ENCODE data around the gene LRRC8D.

Gene LRRC8D

DNA sequence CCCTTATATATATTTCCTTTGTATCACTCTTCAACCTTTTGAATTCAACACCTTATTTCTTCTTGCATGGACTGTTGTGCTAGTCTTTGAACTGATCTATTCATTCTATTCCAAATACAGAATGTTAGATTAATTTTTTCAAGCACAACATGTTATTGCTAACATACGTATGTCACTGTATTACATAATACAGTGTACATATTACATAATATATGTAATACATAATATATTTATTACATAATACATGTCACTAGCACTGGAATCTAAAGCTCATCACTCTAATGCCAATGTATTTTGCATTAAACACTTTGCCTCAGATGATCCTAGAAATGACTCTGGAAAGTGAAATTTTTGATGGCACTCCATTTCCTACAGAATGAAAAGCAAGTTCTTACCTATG is 59.8 kb downstream of the LRRC8D start:
- no peak for DNase-seq (ENCODE audit: insufficient read length, low spot score)
- no peak for TF ChIP-seq CTCF (IDR thresholded peaks at IDR 0.05; ENCODE audit: insufficient read depth, missing control alignments)
- no peak for FAIRE-seq

GRCh38 chr1:89881415-89882058 is 60.7 kb downstream of the LRRC8D start:
- no peak for FAIRE-seq
- no peak for DNase-seq (ENCODE audit: insufficient read length, low spot score)
- no peak for TF ChIP-seq CTCF (IDR thresholded peaks at IDR 0.05; ENCODE audit: insufficient read depth, missing control alignments)

DNA sequence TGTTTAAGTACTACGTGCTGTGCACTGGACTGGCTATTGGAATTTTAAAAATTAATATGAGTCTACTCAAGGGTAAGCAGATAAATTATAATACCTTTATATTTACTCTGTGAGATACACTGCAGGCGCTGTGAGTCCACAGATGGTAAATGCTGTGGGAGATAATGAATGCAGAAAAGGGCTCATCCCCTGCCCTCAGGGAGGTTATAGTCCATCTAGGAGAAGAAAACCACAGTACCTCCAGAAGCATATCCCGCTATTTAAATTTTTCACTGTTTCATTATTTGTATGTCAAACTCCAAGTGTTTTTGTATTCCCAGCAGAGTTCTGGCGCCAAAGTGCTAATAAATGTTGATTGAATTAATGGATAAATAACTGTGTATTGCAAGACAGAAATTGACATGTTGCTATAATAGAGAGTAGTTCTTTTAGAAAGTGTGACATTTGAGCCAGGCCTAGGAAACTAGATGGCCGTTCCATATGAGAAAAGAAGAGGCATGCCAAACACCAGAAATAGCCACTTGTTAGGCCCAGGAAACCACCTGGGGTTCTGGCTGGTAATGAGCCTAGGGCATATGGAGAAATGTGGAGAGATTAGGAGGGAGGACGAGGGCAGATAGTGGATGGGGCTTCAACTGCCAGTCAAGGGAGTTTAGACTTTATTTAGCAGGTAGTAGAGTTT is 61.7 kb downstream of the LRRC8D start:
- DNase-seq (ENCODE audit: insufficient read length, low spot score) (no peak), FAIRE-seq (no peak)
- no peak for TF ChIP-seq CTCF (IDR thresholded peaks at IDR 0.05; ENCODE audit: insufficient read depth, missing control alignments)

DNA sequence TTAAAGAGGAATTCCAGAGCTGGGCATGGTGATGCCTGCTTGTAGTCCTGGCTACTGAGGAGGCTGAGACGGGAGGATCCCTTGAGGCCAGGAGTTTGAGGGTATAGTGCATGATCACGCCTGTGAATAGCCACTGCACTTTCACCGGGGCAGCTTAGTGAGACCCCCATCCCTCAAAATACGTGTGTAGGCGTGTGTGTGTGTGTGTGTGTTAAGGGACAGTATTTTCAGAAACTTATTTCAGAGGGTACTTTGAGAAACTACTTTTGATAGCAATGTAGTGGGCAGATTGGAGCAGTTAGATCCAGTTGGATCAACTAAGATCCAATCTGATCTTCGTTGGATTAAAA is 62.2 kb downstream of the LRRC8D start:
- DNase-seq (ENCODE audit: insufficient read length, low spot score) (no peak), FAIRE-seq (no peak)
- TF ChIP-seq CTCF (IDR thresholded peaks at IDR 0.05; ENCODE audit: insufficient read depth, missing control alignments): no peak

DNA sequence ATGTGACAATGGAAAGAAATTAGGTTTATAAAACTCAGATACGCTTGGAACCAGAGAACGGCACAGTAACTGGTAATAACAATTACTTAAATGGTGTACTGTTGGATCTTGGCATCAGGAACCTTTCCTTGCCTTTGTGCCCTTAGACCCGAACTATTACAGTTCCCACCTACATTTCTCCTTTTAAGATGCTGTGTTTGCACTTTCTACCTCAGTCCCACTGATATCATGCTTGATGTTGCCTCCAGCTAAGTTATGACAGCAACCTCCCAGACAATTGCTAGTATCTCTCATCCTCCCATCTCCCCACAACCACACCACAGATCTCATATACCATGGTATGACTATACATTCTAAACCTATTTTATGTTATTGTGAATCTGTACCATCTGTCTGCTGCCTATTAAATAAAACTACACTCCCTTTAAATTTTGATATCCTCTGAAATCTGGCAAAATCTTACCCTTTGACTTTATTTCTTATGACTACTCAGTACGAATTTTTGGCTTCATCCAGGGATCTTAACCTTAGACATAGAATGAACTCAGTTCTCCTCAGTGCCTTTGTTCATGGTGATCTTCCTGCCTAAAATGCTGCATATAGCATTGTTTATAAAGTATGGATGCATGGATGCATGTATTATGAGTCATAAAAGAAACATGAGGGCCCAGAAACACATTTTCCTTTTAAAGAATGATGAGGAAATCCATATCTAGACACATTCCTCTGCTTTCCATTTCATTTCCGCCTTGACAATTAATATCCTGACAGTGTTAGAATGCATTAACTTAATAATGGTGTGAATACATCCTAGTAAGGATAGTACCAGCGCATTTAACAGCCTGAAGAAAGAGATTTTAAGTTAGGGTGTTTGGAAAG is 64.1 kb downstream of the LRRC8D start:
- no peak for DNase-seq (ENCODE audit: insufficient read length, low spot score)
- no peak for FAIRE-seq
- no peak for TF ChIP-seq CTCF (IDR thresholded peaks at IDR 0.05; ENCODE audit: insufficient read depth, missing control alignments)

DNA sequence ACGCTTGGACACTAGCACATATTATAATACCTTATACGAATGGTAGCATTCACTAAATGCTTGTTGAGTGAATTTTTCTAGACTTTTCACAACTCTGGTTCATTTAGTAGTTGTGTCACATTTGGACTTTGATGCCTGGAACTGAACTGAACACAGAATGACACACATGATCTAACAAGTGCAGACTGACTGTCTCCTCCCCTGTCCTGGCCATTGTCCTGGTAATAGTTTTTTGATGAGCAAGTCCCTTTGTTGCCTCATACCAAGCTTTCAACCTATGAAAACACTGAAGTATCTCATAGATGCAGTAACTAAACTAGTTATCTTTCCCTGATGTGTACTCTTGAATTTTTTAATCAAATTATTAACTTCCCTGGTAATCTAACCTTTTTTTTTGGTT is 66.4 kb downstream of the LRRC8D start:
- TF ChIP-seq CTCF (IDR thresholded peaks at IDR 0.05; ENCODE audit: insufficient read depth, missing control alignments): no peak
- DNase-seq (ENCODE audit: insufficient read length, low spot score) (no peak), FAIRE-seq (no peak)
